Measurements from ENCODE around the gene PTH1R. TPM values are rescaled to one million over a fixed set of nuclear protein-coding genes. Genes with fewer than 3 reads are reported as not detected.

PTH1R gene
- total RNA-seq, 2 experiments from 2014 or later, result not detected

DNA sequence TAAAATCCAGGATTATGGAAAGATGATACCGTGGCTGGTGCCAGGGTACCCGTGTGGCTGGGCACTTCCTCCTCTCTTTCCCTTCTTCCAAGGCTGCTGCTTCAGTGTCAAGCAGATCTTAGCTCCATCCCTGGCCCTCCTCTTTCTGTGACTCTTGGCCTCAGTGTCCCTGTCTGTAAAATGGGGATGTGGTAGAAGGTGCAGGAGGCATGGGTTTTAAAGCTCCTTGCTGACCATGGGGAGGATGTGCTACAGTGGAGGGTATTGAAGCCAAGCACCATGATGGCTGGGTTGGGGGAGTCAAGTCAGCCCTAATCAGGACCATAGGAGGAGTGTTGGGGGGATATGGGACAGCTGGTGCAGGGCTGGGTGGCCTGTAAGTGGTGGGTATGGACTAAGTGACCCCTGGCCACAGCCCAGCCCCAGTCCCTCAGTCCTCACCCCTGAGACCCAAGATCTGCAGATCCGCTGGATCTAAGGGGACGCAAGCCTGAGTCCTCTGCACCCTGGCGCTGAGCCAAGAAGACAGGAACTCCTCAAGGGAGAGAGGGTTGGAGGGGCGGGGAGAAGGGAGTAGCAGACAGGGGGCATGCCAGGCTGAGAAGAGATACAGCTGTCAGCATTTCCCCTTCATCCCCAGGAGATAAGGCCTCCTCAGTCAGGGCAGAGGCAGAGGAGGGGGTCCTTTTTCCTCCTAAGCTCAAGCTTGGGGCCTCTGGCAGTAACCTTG lies 12.0 kb downstream of the PTH1R start:
- H3K36me3 Mint-ChIP-seq, result no peaks in the 10 kb centered on the region
- no peaks in the 10 kb centered on the region for H3K9me3 Mint-ChIP-seq
- peaks cover 46% of the 10 kb centered on the region for H3K27me3 Mint-ChIP-seq
- H3K27ac Mint-ChIP-seq, result no peak overlapping the region
- POLR2A ChIA-PET, result no interaction called here
- H3K4me1 Mint-ChIP-seq (ENCODE audit: low read depth), result peaks cover 2% of the 10 kb centered on the region
- CTCF ChIA-PET, result interaction anchor here (0.6 to 1.0 kb wide), 2 partner anchors 13 to 22 kb away, joined by 3 read pairs; no protein-coding TSS in a partner anchor
- H3K4me3 Mint-ChIP-seq, result no peak overlapping the region
- no peak for DNase-seq
- intact Hi-C loops (cut with micrococcal nuclease), result no loop called here

DNA sequence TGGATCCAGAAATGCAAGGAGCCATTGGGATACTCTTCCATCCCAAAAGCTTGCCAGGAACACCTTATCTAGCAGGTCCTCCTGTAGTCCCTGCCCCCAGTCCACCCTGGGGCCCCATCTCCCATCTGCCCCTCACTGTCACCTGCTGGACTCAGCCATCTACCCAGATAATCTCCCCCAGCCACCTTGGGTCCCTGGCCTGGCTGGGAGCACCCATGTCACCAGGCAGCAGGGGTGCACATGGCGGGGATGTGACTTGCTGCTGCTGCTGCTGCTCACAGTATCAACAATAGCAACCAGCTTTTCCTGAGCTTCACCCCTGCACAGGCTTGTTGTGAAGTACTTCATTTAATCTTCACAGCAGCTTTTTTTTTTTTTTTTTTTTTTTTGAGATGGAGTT lies 12.6 kb downstream of the PTH1R start:
- no peak overlapping the region for H3K27ac Mint-ChIP-seq
- H3K4me3 Mint-ChIP-seq, result no peak overlapping the region
- ChIA-PET POLR2A (no interaction called here), CTCF (interaction anchor here (1.0 to 1.1 kb wide), 2 partner anchors 12 to 184 kb away, joined by 3 to 7 read pairs; no protein-coding TSS in a partner anchor)
- DNase-seq, result no peak
- no peaks in the 10 kb centered on the region for H3K36me3 Mint-ChIP-seq
- intact Hi-C loops (cut with micrococcal nuclease), result no loop called here
- H3K27me3 Mint-ChIP-seq, result peaks cover 41% of the 10 kb centered on the region
- H3K4me1 Mint-ChIP-seq (ENCODE audit: low read depth), result peaks cover 2% of the 10 kb centered on the region
- H3K9me3 Mint-ChIP-seq, result no peaks in the 10 kb centered on the region

DNA sequence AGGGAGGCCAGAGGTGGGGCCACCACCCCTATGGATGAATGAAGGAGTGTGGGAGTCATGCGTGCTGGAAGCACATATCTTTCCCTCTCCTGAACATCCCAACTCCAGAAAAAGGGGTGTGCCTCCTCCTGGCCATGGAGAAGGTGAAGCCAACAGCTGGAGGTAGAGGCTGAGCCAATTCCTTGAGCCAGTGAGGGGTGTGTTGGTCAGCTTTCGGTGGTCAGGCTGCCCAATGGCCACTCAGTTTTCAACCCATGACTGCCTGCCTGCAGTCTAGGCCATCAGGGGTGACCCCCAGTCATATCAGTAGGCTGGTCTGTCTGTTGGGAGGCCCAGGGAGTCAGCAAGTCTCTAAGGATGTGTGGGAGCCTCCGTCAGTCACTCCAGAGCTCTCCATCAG lies 13.6 kb downstream of the PTH1R start:
- Mint-ChIP-seq H3K36me3 (no peaks in the 10 kb centered on the region), H3K27me3 (peaks cover 34% of the 10 kb centered on the region), H3K4me3 (no peak overlapping the region), H3K27ac (no peak overlapping the region), H3K9me3 (no peaks in the 10 kb centered on the region), H3K4me1 (ENCODE audit: low read depth) (peaks cover 2% of the 10 kb centered on the region)
- DNase-seq, result no peak
- intact Hi-C loops (cut with micrococcal nuclease), result no loop called here
- CTCF ChIA-PET, result interaction anchor here (1.1 to 1.4 kb wide), 3 partner anchors 31 to 185 kb away, joined by 3 to 7 read pairs (median 3); no protein-coding TSS in a partner anchor
- POLR2A ChIA-PET, result no interaction called here

DNA sequence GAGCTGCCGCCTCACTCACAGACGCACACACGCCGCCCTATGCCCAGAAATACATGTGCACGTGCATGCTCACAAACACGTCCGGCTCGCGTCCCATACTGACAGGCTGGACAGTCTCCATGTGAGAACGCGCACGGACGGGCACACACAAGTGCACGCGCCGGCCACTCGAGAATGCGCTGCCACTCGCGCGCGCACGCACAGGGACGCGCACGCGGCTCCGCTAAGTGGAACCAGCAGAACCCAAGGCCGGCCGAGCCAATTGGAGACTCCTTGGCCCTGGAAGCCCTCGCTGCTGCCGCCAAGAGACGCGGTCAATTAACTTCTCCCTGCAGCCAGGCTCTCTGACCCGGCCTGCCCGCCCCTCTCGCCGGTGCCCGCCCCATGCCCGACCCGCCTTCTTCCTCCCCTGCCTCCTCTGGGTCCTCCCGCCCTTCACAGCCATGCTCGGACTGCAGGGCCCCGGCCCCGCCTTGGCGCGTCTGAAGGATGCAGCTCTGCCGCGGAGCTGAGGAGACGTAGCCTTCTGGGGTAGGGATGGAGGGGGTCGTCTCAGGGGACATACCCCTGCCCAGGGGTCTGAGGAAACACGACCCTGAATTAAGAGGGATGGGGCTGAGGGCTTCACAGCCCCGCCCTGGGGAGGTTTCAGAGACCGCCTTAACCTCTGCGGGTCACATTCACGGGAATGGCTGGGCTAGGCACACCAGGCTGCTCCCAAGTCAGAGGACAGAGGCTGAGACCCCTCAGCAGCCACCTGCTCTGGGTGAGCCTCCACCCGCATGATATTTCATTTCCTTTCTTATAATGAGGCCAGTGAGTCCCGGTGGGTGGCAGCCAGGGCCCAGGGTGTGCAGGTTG lies 15.0 kb downstream of the PTH1R start:
- Mint-ChIP-seq H3K9me3 (no peaks in the 10 kb centered on the region), H3K36me3 (no peaks in the 10 kb centered on the region), H3K4me1 (ENCODE audit: low read depth) (peaks cover 2% of the 10 kb centered on the region), H3K27me3 (peaks cover 38% of the 10 kb centered on the region), H3K27ac (no peak overlapping the region), H3K4me3 (peak overlapping the region; percentile 33)
- ChIA-PET CTCF (interaction anchor here (1.6 to 3.6 kb wide), 3 partner anchors 26 to 189 kb away, joined by 4 to 17 read pairs (median 5); no protein-coding TSS in a partner anchor), POLR2A (no interaction called here)
- intact Hi-C loops (cut with micrococcal nuclease), result no loop called here
- no peak for DNase-seq

DNA sequence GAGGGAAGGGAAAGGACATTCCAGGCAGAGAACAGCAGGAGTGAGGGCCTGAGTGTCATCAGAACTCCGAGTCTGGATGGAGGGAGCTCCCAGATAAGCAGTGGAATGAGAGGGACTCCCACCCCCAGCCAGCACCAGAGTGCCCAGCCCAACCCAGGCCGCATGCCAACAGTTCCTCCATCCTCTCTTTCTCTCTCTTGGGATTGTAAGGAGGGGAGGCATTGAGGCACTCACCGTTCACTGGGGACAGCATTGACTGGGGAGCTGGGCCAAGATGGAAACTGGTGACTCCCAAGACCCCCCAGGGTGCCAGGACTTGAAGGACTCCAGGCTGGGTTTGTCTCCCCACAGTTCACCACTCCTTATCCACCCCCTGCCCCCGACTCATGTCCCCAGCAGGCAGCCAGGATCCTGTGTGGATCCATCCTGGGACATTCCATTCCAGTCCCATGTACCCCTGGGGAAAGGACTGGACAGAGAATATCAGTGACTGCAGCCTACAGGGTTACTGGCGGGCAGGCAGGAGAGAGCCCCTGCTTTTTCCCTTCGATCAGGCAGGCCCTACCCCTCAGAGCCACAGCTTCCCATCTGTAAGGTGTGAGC lies 15.7 kb downstream of the PTH1R start:
- ChIA-PET POLR2A (no interaction called here), CTCF (interaction anchor here (1.6 to 3.6 kb wide), 4 partner anchors 27 to 190 kb away, joined by 4 to 17 read pairs (median 9); no protein-coding TSS in a partner anchor)
- Mint-ChIP-seq H3K4me3 (no peak overlapping the region), H3K36me3 (no peaks in the 10 kb centered on the region), H3K27ac (no peak overlapping the region), H3K9me3 (no peaks in the 10 kb centered on the region), H3K4me1 (ENCODE audit: low read depth) (peaks cover 2% of the 10 kb centered on the region), H3K27me3 (peaks cover 41% of the 10 kb centered on the region)
- intact Hi-C loops (cut with micrococcal nuclease), result no loop called here
- no peak for DNase-seq

DNA sequence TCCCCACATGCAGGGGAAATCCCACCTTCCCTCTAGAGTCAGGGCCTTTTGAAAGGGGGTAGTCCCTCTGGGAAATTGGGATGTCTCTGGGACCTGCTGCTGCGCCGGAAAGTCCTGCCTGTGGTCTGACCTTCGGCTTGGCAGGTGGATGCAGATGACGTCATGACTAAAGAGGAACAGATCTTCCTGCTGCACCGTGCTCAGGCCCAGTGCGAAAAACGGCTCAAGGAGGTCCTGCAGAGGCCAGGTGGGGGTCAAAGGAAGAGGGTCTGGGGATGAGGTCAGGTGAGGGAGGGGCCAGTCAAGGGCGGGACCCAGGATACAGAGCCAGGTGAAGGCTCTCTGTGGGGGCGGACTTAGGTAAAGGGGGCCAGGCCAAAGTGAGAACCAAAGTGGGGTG lies 16.2 kb downstream of the PTH1R start:
- intact Hi-C loops (cut with micrococcal nuclease), result loop anchor here (2.0 kb wide), 1 partner anchor 27 kb away; no protein-coding TSS in a partner anchor
- peaks cover 5% of the 10 kb centered on the region for H3K4me1 Mint-ChIP-seq (ENCODE audit: low read depth)
- no peak overlapping the region for H3K4me3 Mint-ChIP-seq
- CTCF ChIA-PET, result interaction anchor here (1.7 to 3.6 kb wide), 4 partner anchors 27 to 190 kb away, joined by 4 to 19 read pairs (median 15); no protein-coding TSS in a partner anchor
- POLR2A ChIA-PET, result no interaction called here
- no peak for DNase-seq
- H3K9me3 Mint-ChIP-seq, result no peaks in the 10 kb centered on the region
- peaks cover 44% of the 10 kb centered on the region for H3K27me3 Mint-ChIP-seq
- H3K36me3 Mint-ChIP-seq, result no peaks in the 10 kb centered on the region
- H3K27ac Mint-ChIP-seq, result no peak overlapping the region

DNA sequence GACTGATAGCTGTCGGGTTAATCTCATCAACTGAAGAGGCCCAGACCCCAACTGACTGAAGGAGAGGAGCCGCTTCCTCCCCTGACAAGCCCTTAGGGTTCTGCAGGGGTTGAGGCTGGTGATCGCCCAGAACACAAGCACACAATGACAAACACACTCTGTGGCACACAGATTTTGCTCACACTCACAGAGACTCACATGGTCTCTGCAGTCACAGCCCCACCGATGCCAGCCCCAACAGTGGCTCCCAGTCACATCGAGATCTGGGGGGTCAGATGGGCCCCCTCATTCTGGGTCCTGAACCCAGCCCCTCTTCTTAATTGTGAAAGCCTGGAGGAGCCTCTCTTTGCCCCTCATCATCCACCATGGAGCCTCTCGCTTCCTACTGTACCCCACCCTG lies 16.7 kb downstream of the PTH1R start:
- ChIA-PET CTCF (interaction anchor here (0.9 to 3.6 kb wide), 9 partner anchors 8 to 192 kb away, joined by 3 to 19 read pairs (median 7); partner anchors contain the start of genes MYL3 and TMIE), POLR2A (no interaction called here)
- intact Hi-C loops (cut with micrococcal nuclease), result loop anchor here (2.0 kb wide), 1 partner anchor 27 kb away; no protein-coding TSS in a partner anchor
- H3K9me3 Mint-ChIP-seq, result no peaks in the 10 kb centered on the region
- peaks cover 48% of the 10 kb centered on the region for H3K27me3 Mint-ChIP-seq
- no peak overlapping the region for H3K4me3 Mint-ChIP-seq
- DNase-seq, result no peak
- H3K27ac Mint-ChIP-seq, result no peak overlapping the region
- H3K4me1 Mint-ChIP-seq (ENCODE audit: low read depth), result peaks cover 7% of the 10 kb centered on the region
- no peaks in the 10 kb centered on the region for H3K36me3 Mint-ChIP-seq

DNA sequence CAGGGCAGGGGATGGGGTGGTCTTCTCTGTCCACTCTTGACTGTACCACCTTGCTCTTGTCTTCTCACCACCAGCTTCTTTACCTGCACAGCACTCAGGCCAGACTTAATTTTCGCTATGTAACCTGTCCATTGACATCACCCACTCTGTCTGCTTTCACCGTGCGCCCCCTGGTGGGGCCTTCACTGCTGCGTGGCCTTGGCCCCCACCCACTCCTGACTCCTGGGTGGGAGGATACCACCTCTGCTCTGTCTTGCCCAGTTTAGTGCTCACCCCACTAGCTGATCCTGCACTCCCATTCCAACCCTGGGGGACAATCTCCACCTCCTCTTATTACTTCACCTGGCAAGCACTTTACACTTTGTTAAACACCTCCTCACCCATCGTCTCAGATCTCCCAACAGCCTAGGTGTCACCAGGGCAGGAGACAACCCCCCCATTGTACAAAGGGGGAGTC lies 17.7 kb downstream of the PTH1R start:
- H3K27ac Mint-ChIP-seq, result no peak overlapping the region
- peaks cover 49% of the 10 kb centered on the region for H3K27me3 Mint-ChIP-seq
- H3K4me3 Mint-ChIP-seq, result no peak overlapping the region

DNA sequence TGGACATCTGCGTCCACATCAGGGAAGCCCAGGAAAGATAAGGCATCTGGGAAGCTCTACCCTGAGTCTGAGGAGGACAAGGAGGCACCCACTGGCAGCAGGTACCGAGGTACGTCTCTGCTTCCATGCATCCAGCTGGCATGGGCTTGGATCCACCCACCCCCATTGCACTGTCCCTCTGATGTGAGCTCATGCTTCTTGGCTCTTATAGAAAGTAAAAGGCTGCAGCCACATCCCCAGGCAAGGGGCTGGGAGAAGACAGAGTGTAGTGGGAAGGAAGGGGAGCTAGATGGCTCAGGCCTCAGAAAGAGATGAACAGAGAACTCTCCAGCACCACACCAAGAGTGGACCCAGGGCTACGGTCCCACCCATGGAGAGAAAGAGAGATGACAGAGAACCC lies 18.2 kb downstream of the PTH1R start:
- peaks cover 7% of the 10 kb centered on the region for H3K4me1 Mint-ChIP-seq (ENCODE audit: low read depth)

More for the DNA sequence above, 17.7 kb downstream of the PTH1R start:
- POLR2A ChIA-PET, result no interaction called here
- peak; percentile 83 for DNase-seq
- Mint-ChIP-seq H3K36me3 (no peaks in the 10 kb centered on the region), H3K9me3 (no peaks in the 10 kb centered on the region), H3K4me1 (ENCODE audit: low read depth) (peaks cover 7% of the 10 kb centered on the region)
- intact Hi-C loops (cut with micrococcal nuclease), result loop anchor here (1.0 to 2.0 kb wide), 2 partner anchors 28 to 190 kb away; no protein-coding TSS in a partner anchor
- CTCF ChIA-PET, result interaction anchor here (0.6 to 3.6 kb wide), 24 partner anchors 9 to 266 kb away, joined by 3 to 19 read pairs (median 4); partner anchors contain the start of genes MYL3 and TMIE

DNA sequence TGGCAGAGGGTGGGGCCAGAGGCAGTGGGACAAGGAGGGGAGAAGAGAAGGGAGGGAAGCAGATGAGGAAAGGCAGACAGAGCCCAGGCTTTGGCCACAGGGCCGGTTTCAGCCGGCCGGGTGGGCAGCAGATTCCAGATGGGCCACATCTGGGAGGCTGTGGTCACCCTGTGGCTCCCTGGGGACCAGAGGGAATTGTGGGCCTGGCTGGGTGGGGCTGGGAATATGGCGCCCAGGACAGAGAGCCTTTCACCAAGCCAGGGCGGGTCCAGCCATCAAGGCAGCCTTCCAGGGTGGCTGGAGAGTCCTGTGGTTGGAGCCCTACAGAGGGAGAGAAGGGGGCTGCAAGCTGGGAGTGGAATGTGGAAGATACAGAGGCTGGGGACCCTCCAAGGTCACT lies 18.9 kb downstream of the PTH1R start:
- ChIA-PET POLR2A (no interaction called here), CTCF (interaction anchor here (0.9 to 3.5 kb wide), 10 partner anchors 10 to 197 kb away, joined by 3 to 15 read pairs (median 4); partner anchors contain the start of gene TMIE)
- H3K9me3 Mint-ChIP-seq, result no peaks in the 10 kb centered on the region
- H3K27ac Mint-ChIP-seq, result no peak overlapping the region
- peaks cover 42% of the 10 kb centered on the region for H3K27me3 Mint-ChIP-seq
- intact Hi-C loops (cut with micrococcal nuclease), result no loop called here
- DNase-seq, result no peak
- H3K4me1 Mint-ChIP-seq (ENCODE audit: low read depth), result peaks cover 7% of the 10 kb centered on the region
- no peak overlapping the region for H3K4me3 Mint-ChIP-seq
- no peaks in the 10 kb centered on the region for H3K36me3 Mint-ChIP-seq

More for the DNA sequence above, 18.2 kb downstream of the PTH1R start:
- intact Hi-C loops (cut with micrococcal nuclease), result loop anchor here (1.0 to 2.0 kb wide), 2 partner anchors 29 to 190 kb away; no protein-coding TSS in a partner anchor
- H3K27me3 Mint-ChIP-seq, result peaks cover 47% of the 10 kb centered on the region
- no peaks in the 10 kb centered on the region for H3K36me3 Mint-ChIP-seq
- H3K4me3 Mint-ChIP-seq, result no peak overlapping the region
- no peak for DNase-seq
- no peak overlapping the region for H3K27ac Mint-ChIP-seq
- CTCF ChIA-PET, result interaction anchor here (0.9 to 3.6 kb wide), 13 partner anchors 10 to 266 kb away, joined by 3 to 19 read pairs (median 4); partner anchors contain the start of gene TMIE
- POLR2A ChIA-PET, result no interaction called here
- H3K9me3 Mint-ChIP-seq, result no peaks in the 10 kb centered on the region

DNA sequence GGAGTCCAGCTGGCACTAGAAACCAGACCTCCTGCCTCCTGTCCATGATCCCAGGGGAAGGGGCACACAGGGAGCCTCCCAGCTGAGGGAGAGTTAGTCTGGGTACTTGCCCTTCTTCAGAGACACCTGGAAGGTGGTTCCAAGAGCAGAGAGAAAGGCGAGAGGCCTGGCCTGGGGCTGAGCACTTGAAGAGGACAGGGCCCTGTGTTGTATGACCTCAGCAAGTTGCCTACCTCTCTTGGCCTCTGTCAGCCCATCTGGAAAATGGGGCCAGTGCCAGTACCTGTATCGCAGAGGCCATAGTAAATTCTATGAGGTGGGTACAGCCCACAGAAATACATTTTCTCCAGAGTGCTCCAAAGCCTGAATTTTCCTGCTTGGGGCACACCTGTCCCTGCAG lies 19.5 kb downstream of the PTH1R start:
- Mint-ChIP-seq H3K9me3 (no peaks in the 10 kb centered on the region), H3K4me1 (ENCODE audit: low read depth) (peaks cover 7% of the 10 kb centered on the region), H3K27me3 (peaks cover 35% of the 10 kb centered on the region), H3K36me3 (no peaks in the 10 kb centered on the region), H3K4me3 (no peak overlapping the region), H3K27ac (no peak overlapping the region)
- ChIA-PET POLR2A (no interaction called here), CTCF (interaction anchor here (0.9 to 3.5 kb wide), 3 partner anchors 12 to 191 kb away, joined by 3 to 15 read pairs (median 4); no protein-coding TSS in a partner anchor)
- no peak for DNase-seq
- intact Hi-C loops (cut with micrococcal nuclease), result no loop called here
